Stimulated activated naive CD4-positive, alpha-beta T cell (primary cell): ENCODE measurements around the gene GAL3ST1.

ENCODE experiments used
- DNase-seq, 6 experiments: peaks; one replicate each; lab custom pipeline; 2025; lab: John Stamatoyannopoulos, UW

The GAL3ST1 gene

DNA sequence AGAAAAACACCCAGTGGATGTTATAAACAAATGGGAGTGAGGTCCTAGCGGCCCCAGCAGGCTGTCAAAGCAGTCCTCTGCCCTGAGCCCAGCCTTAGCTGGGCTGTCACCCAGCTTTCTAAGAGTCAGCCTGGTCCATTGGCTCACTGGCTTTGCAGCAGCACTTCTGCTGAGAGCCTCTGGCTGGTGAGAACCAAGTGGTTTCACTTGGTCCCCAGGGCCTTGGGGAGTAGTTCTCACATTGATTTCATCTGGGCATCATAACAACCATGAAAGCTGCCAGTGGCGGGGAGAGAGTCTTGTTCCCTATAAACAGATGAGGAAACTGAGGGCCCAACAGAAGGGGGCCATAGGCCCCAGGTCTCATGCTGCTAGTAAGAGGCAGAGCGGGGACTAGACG is 39.3 kb downstream of the GAL3ST1 start:
- no peak for DNase-seq

DNA sequence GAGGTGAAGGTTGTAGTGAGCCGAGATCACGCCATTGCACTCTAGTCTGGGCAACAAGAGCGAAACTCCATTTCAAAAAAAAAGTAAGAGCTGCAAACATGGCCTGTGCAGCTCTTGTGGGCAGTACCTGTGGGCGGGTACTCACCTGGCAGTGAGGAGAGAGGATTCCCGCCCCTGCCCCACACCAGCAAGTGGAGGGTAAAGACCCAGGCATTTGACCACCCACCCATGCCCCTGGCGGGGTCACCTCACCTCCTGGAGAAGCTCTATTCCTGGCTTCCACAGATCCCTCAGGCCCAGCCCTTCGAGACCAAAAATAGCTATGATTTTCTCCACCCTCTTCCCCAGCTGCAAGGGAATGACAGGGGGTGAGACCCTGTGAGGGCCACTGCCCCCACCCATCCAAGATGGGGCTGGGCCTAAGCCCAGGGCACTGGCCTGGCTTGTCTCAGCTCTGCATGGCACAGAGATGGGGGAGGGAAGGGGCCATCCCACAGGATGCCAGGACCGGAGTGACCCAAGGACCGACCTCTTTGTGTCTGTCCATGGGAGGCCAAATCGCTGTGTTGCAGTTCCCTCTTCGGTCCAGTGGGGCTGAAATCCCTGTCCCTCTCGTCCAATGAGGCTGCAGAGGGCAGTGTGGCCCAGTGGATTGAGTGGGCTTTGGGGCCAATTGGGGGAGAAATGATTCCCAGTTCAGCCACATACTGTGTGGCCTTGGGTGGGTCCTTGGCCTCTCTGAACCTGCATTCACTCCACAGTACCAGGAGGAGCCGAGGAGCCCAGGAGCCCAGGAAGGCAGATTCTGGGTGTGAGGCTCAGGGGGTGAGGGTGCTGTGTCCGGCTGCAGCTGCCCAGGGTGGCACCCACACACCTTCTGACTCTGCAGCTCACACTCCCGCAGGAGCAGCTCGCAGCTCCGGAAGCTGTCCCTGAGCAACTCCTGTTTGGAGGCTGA is 42.5 kb downstream of the GAL3ST1 start:
- DNase-seq: no peak

DNA sequence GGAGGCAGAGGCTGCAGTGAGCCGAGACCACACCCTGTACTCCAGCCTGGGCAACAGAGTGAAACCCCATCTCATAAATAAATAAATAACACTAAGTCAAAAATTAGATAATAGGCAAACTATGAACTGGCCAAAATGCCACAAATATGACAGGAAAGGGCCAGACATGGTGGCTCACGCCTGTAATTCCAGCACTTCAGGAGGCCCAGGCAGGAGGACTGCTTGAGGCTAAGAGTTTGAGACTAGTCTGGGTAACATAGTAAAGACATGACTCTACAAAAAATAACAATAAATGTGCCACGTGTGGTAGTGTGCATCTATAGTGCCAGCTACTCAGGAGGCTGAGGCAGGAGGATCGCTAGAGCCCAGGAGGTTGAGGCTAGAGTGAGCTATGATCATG is 47.8 kb downstream of the GAL3ST1 start:
- no peak for DNase-seq

DNA sequence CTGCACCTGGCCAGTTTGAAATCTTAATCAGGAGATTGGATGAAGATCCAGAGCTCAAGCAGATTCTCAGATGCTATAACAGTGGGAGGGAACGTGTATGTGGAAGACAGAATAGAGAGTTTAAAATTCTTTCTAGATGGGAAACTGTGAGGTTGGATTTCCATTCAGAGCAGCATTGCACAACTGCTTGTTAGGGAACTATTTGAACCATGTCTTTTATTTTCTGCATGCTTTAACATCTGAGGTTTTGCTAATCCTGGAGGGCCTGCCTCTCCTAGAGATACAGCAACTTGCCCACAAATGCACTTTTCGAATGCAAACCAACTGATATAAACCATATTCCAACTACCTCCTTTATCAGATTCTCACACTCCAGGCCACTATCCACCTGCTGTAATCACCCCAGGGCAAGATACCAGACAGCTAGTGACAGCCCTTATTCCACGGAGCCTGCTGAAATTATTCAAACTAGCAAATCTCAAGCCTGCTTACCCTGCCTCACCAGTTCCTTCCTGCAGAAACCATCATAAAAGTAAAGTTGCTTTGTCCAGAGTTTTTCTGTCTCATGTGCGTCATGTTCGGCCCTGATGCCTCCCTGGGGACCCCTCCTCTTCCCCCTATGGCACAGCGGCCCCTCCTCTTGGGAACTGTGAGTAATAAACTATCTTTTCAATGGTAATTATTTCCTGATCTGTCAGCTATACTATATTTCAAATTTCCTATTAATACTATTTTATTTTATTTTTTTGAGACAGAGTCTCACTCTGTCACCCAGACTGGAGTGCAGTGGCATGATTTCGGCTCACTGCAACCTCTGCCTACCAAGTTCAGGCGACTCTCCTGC is 50.6 kb downstream of the GAL3ST1 start:
- no peak for DNase-seq

DNA sequence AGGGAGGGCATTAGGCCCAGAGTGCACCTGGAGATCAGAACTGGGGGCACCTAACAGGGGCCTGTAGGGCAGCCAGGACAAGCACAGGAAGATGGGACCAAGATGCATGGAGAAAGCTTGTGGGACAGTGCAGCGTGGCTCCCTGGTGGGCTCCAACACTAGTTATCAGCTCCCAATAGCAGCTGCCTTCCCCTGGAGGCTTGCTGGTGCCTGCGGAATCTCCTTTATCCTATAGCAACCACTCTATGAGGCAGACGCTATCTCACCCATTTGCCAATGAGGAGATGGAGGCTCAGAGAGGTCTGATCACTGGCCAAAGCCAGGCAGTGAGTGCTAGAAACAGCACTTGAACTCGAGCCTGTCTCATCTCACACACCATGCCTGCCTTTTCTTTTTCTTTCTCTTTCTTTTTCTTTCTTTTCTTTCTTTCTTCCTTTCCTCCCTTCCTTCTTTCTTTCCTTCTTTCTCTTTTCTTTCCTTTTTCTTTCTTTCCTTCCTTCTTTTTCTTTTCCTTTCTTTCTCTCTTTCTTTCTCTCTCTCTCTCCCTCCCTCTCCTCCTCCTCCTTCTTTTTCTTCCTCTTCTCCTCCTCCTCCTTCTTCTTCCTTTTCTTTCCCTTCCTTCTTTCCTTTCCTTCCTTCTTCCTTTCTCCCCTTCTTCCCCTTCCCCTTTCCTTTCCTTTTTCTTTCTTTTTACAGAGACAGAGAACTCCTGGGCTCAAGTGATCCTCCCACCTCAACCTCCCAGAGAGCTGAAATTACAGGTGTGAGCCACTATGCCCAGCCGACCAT is 52.9 kb downstream of the GAL3ST1 start:
- no peak for DNase-seq

DNA sequence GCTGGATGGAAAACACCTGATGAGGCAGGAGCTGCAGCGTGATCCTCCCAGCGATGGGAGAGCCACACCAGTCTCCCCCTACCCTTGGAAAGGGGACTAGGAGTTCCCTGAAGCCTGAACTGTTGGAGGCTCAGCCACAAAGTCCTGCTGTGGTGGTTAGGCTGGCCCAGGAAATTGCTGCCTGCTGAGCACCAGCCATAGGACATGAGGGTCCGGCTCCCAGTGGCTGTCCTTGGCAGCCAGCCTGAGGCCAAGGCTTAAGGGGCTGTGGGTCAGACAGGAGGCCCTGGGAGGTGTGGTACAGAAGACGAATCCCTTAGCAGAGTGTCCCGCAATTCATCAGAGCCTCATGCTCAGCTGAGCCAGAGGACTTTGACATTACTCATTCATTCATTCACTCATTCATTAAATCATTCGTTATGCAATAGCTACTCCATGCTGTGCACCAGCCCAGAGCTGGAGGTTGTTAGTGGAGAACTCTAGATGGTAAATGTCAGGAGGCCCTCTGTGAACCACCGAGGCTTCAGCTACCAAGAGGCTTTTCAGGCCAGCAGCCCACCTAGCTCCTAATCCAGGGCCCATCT is 54.5 kb downstream of the GAL3ST1 start:
- DNase-seq: no peak

DNA sequence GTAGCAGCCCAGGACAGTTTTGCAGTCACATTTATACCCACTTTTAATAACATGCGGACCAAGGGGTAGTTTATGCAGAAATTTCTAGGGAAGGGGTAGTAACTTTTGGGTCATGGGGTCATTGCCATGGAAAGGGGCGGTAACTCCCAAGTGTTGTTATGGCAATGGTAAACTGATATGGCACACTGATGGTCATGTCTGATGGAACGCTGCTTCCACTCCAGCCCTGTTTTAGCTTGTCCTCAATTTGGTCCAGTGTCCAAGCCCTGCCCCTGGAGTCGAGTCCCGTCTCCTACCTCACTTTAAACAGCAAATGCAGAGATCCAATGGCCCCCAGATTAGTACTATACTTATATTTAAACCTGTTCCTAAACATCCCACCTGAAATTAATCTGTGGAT is 57.7 kb downstream of the GAL3ST1 start:
- no peak for DNase-seq

DNA sequence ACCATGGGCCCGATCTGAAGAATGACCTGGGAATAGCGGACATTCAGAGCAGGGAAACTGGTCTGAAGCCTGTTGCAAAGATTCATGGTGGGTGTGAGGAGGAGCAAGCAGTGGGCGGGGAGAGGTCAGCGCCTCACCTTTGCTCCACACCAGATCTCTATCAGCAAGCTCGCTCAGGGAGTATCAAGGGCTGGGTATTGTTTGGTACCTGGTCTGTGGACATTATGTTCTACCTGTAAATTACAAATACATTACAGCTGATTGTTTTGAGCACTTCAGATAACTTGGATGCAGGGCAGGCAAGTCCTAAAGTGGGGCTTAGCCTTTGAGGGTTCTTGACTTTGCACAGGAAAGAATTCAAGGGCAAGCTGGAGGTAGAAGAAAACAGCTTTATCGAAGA is 58.2 kb downstream of the GAL3ST1 start:
- DNase-seq: no peak

DNA sequence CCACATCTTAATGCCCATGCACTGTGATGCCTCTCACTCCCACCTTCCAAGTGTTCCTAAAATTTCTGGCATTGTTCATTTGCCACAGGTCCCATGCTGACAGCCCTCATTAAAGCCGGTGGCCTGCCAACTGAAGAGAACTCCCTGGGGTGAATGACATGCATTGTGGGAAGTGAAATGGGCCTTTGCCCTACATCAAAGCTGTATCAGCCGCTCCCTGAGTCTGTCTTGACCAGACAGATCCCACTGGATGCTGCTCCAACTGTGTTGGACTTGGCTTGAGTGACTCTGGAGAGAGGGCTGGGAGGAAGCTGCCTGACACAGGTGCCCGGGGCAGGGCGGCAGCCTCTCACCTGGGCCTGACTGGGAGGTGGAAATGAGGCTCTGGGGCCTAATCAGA is 60.2 kb downstream of the GAL3ST1 start:
- DNase-seq: no peak

DNA sequence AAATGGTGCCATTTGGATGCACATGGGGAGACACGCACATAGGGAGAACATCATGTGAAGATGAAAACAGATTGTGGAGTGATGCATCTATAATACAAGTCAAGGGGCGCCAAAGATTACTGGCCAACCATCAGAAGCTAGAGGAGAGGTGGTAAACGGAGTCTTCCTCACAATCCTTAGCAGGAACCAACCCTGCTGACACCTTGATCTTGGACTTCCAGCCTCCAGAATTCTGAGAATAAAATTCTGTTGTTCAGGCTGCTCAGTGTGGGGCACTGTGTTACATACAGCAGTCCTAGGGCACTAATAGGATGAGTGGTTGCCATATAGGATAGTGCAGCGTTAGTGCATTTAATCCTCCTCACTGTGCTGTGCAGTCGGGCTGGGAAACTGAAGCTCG is 61.0 kb downstream of the GAL3ST1 start:
- DNase-seq: no peak

DNA sequence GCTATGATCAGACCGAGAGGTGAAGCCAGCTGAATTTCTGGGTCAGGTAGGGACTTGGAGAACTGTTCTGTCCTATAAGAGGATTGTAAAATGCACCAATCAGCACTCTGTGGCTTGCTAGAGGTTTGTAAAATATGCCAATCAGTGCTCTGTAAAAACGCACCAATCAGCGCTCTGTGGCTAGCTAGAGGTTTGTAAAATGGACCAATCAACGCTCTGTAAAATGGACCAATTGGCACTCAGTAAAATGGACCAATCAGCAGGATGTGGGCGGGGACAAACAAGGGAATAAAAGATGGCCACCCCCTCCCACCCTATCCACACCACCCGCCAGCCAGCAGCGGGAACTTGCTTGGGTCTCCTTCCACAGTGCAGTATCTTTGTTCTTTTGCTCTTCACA is 62.6 kb downstream of the GAL3ST1 start:
- DNase-seq: no peak

DNA sequence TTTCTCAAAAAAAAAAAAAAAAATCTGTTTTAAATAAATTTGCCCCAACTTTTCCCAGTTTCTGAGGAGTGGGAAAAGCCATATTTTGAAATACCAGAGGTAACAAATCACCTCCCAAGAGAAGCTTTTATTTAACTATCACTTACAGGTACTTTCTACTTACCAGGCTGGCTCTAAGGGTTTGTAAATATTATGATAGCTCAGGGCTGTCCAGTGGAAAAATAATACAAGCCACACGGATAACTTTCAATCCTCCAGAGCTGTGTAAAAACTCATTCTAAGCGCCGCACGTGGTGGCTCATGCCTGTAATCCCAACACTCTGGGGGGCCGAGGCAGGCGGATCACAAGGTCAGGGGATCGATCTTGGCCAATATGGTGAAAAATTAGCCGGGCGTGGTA is 63.4 kb downstream of the GAL3ST1 start:
- no peak for DNase-seq

DNA sequence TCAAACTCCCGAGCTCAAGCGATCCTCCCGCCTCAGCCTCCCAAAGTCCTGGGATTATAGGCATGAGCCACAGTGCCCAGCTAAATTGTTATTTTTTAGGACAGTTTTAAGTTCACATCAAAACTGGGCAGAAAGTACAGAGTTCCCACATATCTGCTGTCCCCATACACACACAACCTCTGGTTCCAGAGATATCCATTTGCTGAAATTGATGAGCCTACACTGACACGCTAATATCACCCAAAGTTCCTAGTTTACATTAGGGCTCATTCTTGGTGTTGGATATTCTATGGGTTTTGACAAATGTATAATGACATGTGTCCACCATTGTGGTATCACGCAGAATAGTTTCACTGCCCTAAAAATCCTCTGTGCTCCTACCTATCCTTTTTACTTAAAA is 66.2 kb downstream of the GAL3ST1 start:
- DNase-seq: no peak

DNA sequence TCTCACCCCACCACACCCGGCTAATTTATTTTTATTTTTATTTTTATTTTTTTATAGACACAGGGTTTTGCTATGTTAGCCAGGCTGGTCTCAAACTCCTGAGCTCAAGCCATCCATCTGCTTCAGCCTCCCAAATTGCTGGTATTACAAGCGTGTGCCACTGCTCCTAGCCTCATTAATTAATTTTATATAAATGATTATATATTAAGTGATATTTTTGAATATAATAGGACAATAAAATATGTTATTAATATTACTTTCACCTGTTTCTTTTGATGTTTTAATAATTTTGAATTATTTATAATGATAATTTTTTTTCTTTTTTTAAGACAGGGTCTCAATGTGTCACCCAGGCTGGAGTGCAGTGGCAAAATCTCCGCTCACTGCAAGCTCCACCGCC is 66.8 kb downstream of the GAL3ST1 start:
- DNase-seq: no peak

DNA sequence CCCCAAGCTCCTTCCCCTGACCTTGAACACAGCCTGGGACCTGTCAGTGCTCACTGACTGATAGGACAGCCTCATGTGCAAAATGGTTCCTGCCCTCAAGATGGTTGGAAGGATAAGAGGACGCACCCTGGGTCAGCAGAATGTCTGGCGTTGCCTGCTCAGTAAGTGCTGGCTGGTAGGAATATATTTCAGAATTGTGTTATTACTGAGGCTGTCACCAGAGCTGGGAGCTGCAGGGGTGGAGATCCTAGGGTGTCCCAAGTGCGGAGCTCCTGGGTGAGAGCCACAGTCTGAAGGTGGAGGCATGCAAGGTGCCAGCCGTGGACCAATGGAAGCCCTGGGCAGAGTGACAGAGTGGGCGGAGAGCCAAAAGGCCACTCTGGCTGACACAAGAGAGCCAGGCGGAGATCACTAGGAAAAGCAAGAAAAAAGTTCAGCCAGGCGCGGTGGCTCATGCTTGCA is 67.9 kb downstream of the GAL3ST1 start:
- DNase-seq: no peak
